Sigmoid colon (tissue), 7 donors: ENCODE data around the gene OLFM1. TPM values are rescaled to one million over a fixed set of nuclear protein-coding genes. Genes with fewer than 3 reads are reported as not detected.

Experiments used
- DNase-seq: peaks from one replicate; pipeline ENCODE4 v3.0.0-alpha.2; 2019
- H3K27ac ChIP-seq, 4 donors: fragments of 200-600 bp; sonication (generic); one replicate each; pipeline ENCODE4 v1.5.1; 2016 to 2019; ENCODE audit warnings: mild to moderate bottlenecking in 1 of 4
- H3K27me3 ChIP-seq, 3 donors: fragments of 200-600 bp; sonication (generic); one replicate each; pipeline ENCODE4 v1.5.1; 2019; ENCODE audit warnings: mild to moderate bottlenecking in 1 of 3
- H3K36me3 ChIP-seq, 4 donors: fragments of 200-600 bp; sonication (generic); one replicate each; pipeline ENCODE4 v1.5.1; 2016 to 2019
- H3K4me1 ChIP-seq, 4 donors: fragments of 200-600 bp; sonication (generic); one replicate each; pipeline ENCODE4 v1.5.1; 2017 to 2019
- H3K4me3 ChIP-seq, 4 donors: fragments of 200-600 bp; sonication (generic); one replicate each; pipeline ENCODE4 v1.5.1; 2017 to 2019; ENCODE audit warnings: mild to moderate bottlenecking in 2 of 4, moderate library complexity in 1 of 4
- H3K9me3 ChIP-seq, 4 donors: fragments of 200-600 bp in 3 of 4; sonication (generic) in 3 of 4; one replicate each; pipeline versions ENCODE4 v1.5.1 to v1.6.1; 2013 to 2019
- EP300 ChIP-seq, 4 donors: sonication (generic); formaldehyde crosslinking; IDR thresholded peaks; one replicate each; pipeline ENCODE4 v1.6.1; 2017; ENCODE audit warnings: antibody characterized with exemption in 4 of 4
- POLR2A ChIP-seq, 2 donors: fragments of 450-650 bp; IDR thresholded peaks; one replicate each; pipeline ENCODE4 v1.6.1; 2016; ENCODE audit warnings: antibody characterized with exemption in 2 of 2, mild to moderate bottlenecking in 2 of 2, moderate library complexity in 2 of 2
- POLR2AphosphoS5 ChIP-seq, 4 donors: sonication (generic); formaldehyde crosslinking; IDR thresholded peaks; one replicate each; pipeline ENCODE4 v1.6.1; 2017; ENCODE audit warnings: antibody characterized with exemption in 4 of 4
- WGBS, 2 donors: extraction: QIAGEN DNeasy Blood & Tissue Kit; methylation state at CpG; one replicate each; pipeline ENCODE4 v1.1.7; 2013; 5-methylcytosine and 5-hydroxymethylcytosine counted together
- intact Hi-C: fragments of 100-400 bp; cut with DNase I; formaldehyde crosslinking; loops from one replicate; pipeline ENCODE4 v1.15.1; 2023
- polyA plus RNA-seq, 3 donors: library from polyadenylated mRNA; stranded (reverse); fragments of 200-250 nt; gene quantifications; one replicate each; pipeline ENCODE4 v1.2.3, GENCODE V29; 2013
- total RNA-seq, 4 donors: library from RNA; depleted of rRNA; stranded (reverse); fragments of >200 nt; gene quantifications; one replicate each; pipeline ENCODE4 v1.1.0, GENCODE V29; 2016
- TF ChIP-seq, protein P1 (sequence below), 4 experiments: fragments of 450-650 bp in 3 of 4; fragments of 200-600 bp in 1 of 4; IDR thresholded peaks; one replicate each; pipeline ENCODE4 v1.5.1; 2016 to 2019; ENCODE audit warnings: antibody characterized with exemption in 4 of 4, mild to moderate bottlenecking in 3 of 4, moderate library complexity in 2 of 4
- donor health status: healthy with polysubstance abuse.
- donor health status: Bipolar disorder and iron deficiency.
- donor health status: healthy.

The OLFM1 gene
- total and polyA plus RNA-seq, 7 donors = 1.2 to 19.3 (median 13.6) TPM

DNA sequence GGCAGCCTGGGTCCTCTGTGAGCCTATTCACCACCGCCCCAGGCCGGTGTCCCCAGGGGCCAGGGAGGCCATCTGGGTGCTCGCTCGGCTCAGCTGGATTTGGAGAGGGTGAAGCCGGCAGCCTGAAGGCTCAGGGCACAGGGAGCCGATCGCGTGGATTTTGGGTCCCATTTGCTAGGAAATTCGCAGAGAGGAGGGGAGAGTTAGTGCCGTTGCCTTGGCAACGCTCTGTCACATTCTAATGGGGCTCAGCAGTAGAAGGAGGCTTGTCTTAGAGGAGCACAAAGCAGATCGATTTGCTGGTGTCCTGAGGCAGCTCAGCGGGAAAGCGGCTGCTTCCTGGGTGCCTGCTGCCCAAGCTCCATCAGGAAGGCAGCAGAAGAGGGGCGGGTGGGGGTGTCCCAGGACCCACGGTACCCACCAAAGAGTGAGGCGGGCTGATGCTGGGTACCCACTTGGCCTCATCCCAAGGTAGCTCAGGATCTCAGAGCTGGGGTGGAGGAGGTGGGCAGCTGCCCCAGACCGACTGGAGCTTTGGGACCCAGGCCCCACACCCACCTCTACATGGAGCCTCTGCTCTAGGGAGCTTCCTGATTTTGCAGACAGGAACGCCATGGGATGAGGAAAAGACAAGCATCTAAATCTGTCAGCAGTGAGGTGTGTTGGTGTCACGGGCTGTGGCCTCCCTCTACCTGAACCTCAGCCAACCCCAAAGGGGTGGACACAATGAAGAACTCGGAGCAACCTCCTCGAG is 17.1 kb upstream of the OLFM1 start:
- intact Hi-C loops = no loop called here
- peaks cover 0 to 8% (median 3%) of the 10 kb centered on the region in 4 donors for H3K4me1 ChIP-seq
- H3K9me3 ChIP-seq = no peaks in the 10 kb centered on the region
- H3K36me3 ChIP-seq = no peaks in the 10 kb centered on the region
- H3K27me3 ChIP-seq = peaks cover 0 to 45% (median 26%) of the 10 kb centered on the region in 3 donors
- peak; percentile 48 for DNase-seq
- TF ChIP-seq EP300 (IDR thresholded peaks at IDR 0.05) (no peak), POLR2A (IDR thresholded peaks at IDR 0.05) (no peak), POLR2AphosphoS5 (IDR thresholded peaks at IDR 0.05) (no peak)
- TF ChIP-seq, protein P1, sequence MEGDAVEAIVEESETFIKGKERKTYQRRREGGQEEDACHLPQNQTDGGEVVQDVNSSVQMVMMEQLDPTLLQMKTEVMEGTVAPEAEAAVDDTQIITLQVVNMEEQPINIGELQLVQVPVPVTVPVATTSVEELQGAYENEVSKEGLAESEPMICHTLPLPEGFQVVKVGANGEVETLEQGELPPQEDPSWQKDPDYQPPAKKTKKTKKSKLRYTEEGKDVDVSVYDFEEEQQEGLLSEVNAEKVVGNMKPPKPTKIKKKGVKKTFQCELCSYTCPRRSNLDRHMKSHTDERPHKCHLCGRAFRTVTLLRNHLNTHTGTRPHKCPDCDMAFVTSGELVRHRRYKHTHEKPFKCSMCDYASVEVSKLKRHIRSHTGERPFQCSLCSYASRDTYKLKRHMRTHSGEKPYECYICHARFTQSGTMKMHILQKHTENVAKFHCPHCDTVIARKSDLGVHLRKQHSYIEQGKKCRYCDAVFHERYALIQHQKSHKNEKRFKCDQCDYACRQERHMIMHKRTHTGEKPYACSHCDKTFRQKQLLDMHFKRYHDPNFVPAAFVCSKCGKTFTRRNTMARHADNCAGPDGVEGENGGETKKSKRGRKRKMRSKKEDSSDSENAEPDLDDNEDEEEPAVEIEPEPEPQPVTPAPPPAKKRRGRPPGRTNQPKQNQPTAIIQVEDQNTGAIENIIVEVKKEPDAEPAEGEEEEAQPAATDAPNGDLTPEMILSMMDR (IDR thresholded peaks at IDR 0.05) = no peak
- no peak overlapping the region for H3K27ac ChIP-seq
- 45 to 56% methylated on average over 22 of the region's 22 CpGs for WGBS, 2 donors
- no peak overlapping the region for H3K4me3 ChIP-seq

DNA sequence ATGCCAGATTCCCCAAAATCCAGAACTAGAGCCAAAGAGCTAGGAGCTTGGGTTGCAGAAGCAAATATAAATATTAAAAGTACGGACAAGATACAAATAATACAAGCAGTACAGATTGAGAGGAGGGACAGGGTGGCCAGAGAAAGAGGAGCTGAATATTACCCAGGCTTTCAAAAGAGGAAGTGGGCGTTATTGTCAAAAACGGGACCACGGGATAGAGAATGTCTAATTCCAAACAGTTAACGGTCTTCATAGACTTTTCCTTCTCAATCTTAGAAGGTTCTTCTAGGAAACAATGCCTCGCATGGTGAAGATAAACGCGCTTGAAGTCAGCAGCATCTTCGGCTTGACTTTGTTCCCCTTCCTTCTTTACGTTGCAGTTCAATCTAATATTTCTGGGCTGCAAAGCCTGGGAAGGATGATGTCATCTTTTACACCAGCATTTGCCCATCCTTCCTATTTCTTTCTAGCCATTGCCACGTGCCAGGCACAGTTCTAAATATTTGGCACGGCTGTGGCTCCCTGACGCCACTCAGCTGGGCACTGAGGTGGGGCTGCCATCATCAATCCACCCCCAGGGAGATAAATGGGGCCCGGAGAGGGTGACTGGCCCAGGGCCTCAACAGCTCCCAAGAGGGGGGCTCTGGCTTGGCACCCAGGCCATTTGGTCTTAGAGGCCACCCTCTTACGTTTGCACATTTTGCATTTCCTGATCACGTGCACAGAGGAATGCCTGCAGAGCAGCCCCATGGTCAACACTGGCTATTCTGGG is 16.3 kb upstream of the OLFM1 start:
- WGBS, 2 donors = 68 to 71% methylated on average over 16 of the region's 16 CpGs
- H3K9me3 ChIP-seq = no peaks in the 10 kb centered on the region
- no peak overlapping the region for H3K27ac ChIP-seq
- H3K27me3 ChIP-seq = peaks cover 0 to 38% (median 18%) of the 10 kb centered on the region in 3 donors
- TF ChIP-seq POLR2A (IDR thresholded peaks at IDR 0.05) = no peak
- TF ChIP-seq, protein P1 (IDR thresholded peaks at IDR 0.05) = no peak
- no peak for TF ChIP-seq EP300 (IDR thresholded peaks at IDR 0.05)
- no peak for TF ChIP-seq POLR2AphosphoS5 (IDR thresholded peaks at IDR 0.05)
- intact Hi-C loops = no loop called here
- H3K4me1 ChIP-seq = peaks cover 0 to 16% (median 11%) of the 10 kb centered on the region in 4 donors
- no peak overlapping the region for H3K4me3 ChIP-seq
- peak; percentile 41 for DNase-seq
- H3K36me3 ChIP-seq = no peaks in the 10 kb centered on the region

DNA sequence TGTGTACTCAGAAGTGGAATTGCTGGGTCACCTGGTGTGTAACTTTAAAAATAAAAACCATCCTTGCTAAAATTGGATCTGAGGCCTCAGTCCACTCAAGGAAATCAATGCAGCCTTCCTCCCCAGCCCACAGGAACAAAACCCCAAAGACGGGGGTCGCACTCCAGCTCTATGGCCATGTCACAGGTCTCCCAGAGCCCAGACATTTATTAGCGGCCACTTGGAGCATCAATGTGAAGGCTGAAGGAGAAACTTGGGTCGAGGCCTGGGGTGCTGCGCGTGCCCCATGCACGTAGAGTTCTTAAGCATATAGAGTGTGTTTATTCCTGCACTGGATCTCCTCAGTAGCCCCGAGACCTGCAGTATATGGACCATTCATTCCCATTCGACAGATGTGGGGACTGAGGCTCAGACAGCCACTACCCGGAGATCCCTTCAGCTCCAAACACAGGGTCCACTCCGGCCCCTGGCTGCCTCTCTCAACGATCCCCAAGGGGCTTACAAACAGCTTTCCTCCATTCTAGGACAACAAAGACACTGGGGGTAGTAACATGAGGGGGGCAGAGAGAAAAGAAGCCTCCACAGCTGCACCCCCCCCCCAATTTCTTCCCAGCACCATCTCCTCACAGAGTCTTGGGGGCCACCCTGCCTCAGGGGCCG is 14.3 kb upstream of the OLFM1 start:
- 79 to 85% methylated on average over 13 of the region's 13 CpGs for WGBS, 2 donors
- Histone ChIP-seq H3K4me1 (peaks cover 0 to 19% (median 15%) of the 10 kb centered on the region in 4 donors), H3K27me3 (peaks cover 0 to 24% (median 7%) of the 10 kb centered on the region in 3 donors), H3K36me3 (no peaks in the 10 kb centered on the region), H3K27ac (no peak overlapping the region), H3K9me3 (no peaks in the 10 kb centered on the region), H3K4me3 (no peak overlapping the region)
- intact Hi-C loops = no loop called here
- DNase-seq = peak; percentile 21
- no peak for TF ChIP-seq POLR2AphosphoS5 (IDR thresholded peaks at IDR 0.05)
- TF ChIP-seq, protein P1 (IDR thresholded peaks at IDR 0.05) = no peak
- TF ChIP-seq POLR2A (IDR thresholded peaks at IDR 0.05) = no peak
- TF ChIP-seq EP300 (IDR thresholded peaks at IDR 0.05) = no peak

DNA sequence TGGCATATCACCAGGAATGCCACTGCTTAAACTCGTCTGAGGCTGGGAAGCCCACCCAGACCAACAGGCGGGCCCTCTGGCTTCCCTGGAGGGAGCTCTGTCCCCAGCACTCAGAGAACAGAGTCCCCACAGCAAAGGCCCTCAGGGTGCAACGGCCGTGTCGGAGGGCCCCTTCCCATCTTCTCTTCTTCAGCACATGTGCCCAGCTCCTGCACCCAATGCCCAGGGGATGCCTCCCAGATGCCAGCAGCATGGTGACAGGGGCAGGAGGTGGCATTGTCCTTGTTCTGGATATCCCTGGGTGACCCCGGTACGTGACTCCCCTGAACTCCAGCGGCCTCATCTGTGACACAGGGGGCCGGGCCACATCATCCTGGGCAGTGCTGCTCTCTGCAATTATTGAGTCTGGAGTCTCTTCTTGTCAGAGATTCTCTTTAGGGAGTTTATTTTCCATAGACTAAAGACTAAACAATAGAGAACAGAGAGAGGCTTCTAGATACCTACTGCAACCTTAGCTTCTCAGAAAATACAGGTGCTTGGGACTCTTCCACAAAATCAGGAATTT is 13.6 kb upstream of the OLFM1 start:
- peaks cover 0 to 19% (median 3%) of the 10 kb centered on the region in 3 donors for H3K27me3 ChIP-seq
- H3K27ac ChIP-seq = no peak overlapping the region
- H3K4me3 ChIP-seq = no peak overlapping the region
- WGBS, 2 donors = 87 to 88% methylated on average over 9 of the region's 9 CpGs
- no peaks in the 10 kb centered on the region for H3K9me3 ChIP-seq
- H3K36me3 ChIP-seq = no peaks in the 10 kb centered on the region
- intact Hi-C loops = no loop called here
- DNase-seq = peak; percentile 41
- no peak for TF ChIP-seq EP300 (IDR thresholded peaks at IDR 0.05)
- no peak for TF ChIP-seq POLR2A (IDR thresholded peaks at IDR 0.05)
- TF ChIP-seq, protein P1 (IDR thresholded peaks at IDR 0.05) = no peak
- TF ChIP-seq POLR2AphosphoS5 (IDR thresholded peaks at IDR 0.05) = no peak
- peaks cover 0 to 19% (median 15%) of the 10 kb centered on the region in 4 donors for H3K4me1 ChIP-seq
